Measurements from ENCODE around the gene MBLAC1. TPM values are rescaled to one million over a fixed set of nuclear protein-coding genes. Genes with fewer than 3 reads are reported as not detected.

The MBLAC1 gene
- total RNA-seq, 6 donors from 2014 or later, result 1.0 to 11.4 (median 3.3) TPM

DNA sequence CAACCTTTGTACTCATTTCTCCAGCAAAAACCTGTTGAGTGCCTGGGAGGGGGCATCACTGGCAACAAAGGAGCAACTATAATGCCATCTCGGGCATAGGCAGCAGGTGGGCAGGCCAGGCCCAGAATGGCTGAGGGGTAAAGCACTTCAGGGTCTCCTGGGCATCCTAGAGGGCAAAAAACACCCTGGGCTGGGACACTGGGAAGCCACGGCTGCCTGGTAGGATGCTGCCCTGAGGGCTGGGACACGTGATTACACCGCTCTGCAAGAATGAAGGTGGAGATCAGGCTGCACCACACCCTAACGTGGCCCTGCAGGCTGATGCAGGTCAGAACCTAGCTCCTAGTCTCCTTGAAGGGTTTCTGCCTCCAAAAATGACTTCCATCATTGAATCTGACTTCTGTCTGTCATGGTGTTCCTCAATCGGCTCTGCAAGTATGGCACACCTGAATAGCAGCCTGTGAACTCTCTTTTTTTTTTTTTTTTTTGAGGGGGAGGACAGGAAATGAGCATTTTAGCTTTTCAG is 36.3 kb downstream of the MBLAC1 start:
- Histone ChIP-seq H3K4me1 (peaks cover 2 to 17% (median 13%) of the 10 kb centered on the region in 4 donors), H3K36me3 (no peaks in the 10 kb centered on the region), H3K27me3 (peaks cover 0 to 1% (median 0%) of the 10 kb centered on the region in 4 donors), H3K9me3 (no peaks in the 10 kb centered on the region), H3K4me3 (no peak overlapping the region), H3K27ac (no peak overlapping the region)
- no peak for ATAC-seq (ENCODE audit: low FRiP score in 2 of 2)
- 60 to 70% methylated on average over 6 of the region's 6 CpGs for WGBS, 2 donors
- DNase-seq, result no peak
- TF ChIP-seq POLR2A (IDR thresholded peaks at IDR 0.05), result no peak
- TF ChIP-seq EP300 (IDR thresholded peaks at IDR 0.05), result no peak
- no peak for TF ChIP-seq CTCF (IDR thresholded peaks at IDR 0.05)
- TF ChIP-seq POLR2AphosphoS5 (IDR thresholded peaks at IDR 0.05), result no peak

- 87 to 91% methylated on average over 5 of the region's 5 CpGs for WGBS, 2 donors
- Histone ChIP-seq H3K4me1 (peaks cover 10 to 23% (median 19%) of the 10 kb centered on the region in 4 donors), H3K36me3 (no peaks in the 10 kb centered on the region), H3K27me3 (peaks cover 0 to 9% (median 0%) of the 10 kb centered on the region in 4 donors), H3K9me3 (no peaks in the 10 kb centered on the region), H3K4me3 (no peak overlapping the region), H3K27ac (no peak overlapping the region)
- TF ChIP-seq POLR2A (IDR thresholded peaks at IDR 0.05), result no peak
- TF ChIP-seq EP300 (IDR thresholded peaks at IDR 0.05), result no peak
- TF ChIP-seq POLR2AphosphoS5 (IDR thresholded peaks at IDR 0.05), result no peak
- TF ChIP-seq CTCF (IDR thresholded peaks at IDR 0.05), result no peak
- ATAC-seq (ENCODE audit: low FRiP score in 2 of 2) (no peak), DNase-seq (no peak)
Observed at GRCh38 chr7:100163871-100164270, 37.1 kb downstream of the MBLAC1 start.

DNA sequence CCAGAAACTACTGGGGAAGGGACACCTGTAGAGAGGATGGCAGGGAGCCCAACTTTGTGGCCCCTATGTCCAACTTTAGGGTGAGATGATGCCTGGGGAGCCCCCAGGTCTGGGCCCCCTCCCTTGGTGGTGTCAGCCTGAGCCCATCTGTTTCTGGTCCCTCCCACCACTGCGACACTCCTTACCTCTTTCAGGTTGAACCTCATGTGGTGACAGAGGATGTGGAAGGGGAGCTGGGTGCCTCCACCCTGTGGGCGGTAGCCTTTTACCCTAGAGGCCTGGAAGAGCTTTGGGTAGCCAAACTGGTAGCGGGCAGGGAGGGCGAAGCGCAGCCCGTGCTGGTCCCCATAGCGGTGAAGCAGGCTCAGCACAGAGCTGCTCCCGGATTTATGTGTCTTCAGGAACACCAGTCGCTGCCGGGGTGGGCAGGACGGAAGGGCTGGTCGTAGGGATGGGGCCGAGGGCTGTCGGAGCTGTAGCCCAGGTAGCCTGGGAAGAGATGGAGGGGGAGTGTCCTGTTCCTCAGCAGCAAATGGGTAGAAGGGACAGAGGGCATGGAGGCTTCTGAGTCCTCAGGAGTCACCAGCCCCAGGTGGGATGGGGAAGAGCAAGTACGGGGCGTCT is 39.7 kb downstream of the MBLAC1 start:
- DNase-seq (peak in 1 of 2 donors; percentile 53), ATAC-seq (ENCODE audit: low FRiP score in 2 of 2) (no peak)
- H3K4me3 ChIP-seq, result peak overlapping the region in 2 of 4 donors; percentile 2 to 56
- H3K27ac ChIP-seq, result no peak overlapping the region
- no peaks in the 10 kb centered on the region for H3K36me3 ChIP-seq
- WGBS, 2 donors, result 66 to 72% methylated on average over 13 to 16 of the region's 16 CpGs
- no peak for TF ChIP-seq POLR2A (IDR thresholded peaks at IDR 0.05)
- TF ChIP-seq POLR2AphosphoS5 (IDR thresholded peaks at IDR 0.05), result no peak
- no peak for TF ChIP-seq EP300 (IDR thresholded peaks at IDR 0.05)
- no peak for TF ChIP-seq CTCF (IDR thresholded peaks at IDR 0.05)
- H3K27me3 ChIP-seq, result peaks cover 0 to 14% (median 5%) of the 10 kb centered on the region in 4 donors
- H3K4me1 ChIP-seq, result peaks cover 12 to 26% (median 24%) of the 10 kb centered on the region in 4 donors
- no peaks in the 10 kb centered on the region for H3K9me3 ChIP-seq

DNA sequence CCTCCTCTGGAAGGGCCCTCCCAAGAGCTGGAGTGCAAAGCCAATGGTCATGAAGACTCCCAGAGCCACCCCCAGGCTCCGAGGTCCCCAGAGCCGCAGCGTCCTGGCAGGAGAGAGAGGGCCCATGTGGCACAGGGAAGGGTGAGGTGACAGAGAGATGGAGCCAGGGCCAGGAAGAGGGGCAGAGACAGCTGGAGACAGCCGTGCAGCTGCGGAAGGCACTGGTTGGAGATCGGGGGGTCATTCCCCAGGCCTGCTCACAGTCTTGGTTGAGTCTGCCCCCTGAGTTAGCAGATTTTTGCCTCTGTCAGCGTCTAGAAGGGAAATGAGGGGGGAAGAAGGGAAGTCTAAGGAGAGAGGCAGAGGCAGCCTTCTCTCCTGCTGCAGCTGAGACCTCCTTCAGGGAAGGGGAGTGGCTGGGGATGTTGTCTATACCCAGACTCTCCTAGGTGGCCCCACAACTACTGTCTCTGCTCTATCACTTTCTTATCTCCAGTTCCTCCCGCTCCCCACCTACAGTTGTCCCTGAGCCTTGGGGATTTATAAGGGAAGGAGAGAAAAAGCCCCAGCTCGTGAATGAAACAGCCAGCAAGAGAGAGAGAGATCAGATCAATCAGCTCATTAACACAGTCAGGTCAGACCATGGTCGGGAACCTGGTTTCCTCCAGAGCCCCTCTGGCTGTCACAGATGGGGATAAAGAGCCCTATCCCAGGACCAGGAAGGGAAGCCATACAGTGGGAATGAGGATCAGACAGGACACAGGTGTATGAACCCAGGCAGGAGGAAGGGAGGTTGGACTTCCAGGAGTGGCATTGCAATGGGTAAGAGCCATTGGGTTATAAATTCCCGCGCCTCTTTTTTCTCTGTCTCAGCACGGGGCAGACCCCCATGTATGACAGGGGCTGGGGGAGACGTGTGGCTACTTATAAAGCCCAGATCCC is 40.5 kb downstream of the MBLAC1 start:
- Histone ChIP-seq H3K27me3 (peaks cover 0 to 20% (median 10%) of the 10 kb centered on the region in 4 donors), H3K4me3 (peak overlapping the region in 3 of 4 donors; percentile 37 to 56 (median 50)), H3K4me1 (peaks cover 15 to 33% (median 29%) of the 10 kb centered on the region in 4 donors), H3K27ac (peak overlapping the region in 1 of 4 donors; percentile 70), H3K36me3 (no peaks in the 10 kb centered on the region), H3K9me3 (no peaks in the 10 kb centered on the region)
- TF ChIP-seq CTCF (IDR thresholded peaks at IDR 0.05) (no peak), POLR2AphosphoS5 (IDR thresholded peaks at IDR 0.05) (no peak), EP300 (IDR thresholded peaks at IDR 0.05) (no peak), POLR2A (IDR thresholded peaks at IDR 0.05) (no peak)
- DNase-seq (no peak), ATAC-seq (ENCODE audit: low FRiP score in 2 of 2) (no peak)
- WGBS, 2 donors, result 36 to 37% methylated on average over 14 of the region's 14 CpGs
